ENCODE data around the gene MDH2.

MDH2 gene

GRCh38 chr7:76071316-76072242 lies 23.7 kb downstream of the MDH2 start:
- DNase-seq = no peak
- Histone ChIP-seq H3K4me1 (peaks cover 0 to 6% (median 5%) of the 10 kb centered on the region in 4 donors), H3K36me3 (peaks cover 7 to 14% (median 12%) of the 10 kb centered on the region in 3 donors), H3K4me3 (no peak overlapping the region), H3K9me3 (peaks cover 0 to 10% (median 10%) of the 10 kb centered on the region in 3 donors), H3K27me3 (no peaks in the 10 kb centered on the region), H3K27ac (no peak overlapping the region)
- no peak for TF ChIP-seq CTCF (IDR thresholded peaks at IDR 0.05)
- intact Hi-C loops (cut with DNase I; ENCODE audit: low total_unique reads) = no loop called here

- no peak overlapping the region for H3K27ac ChIP-seq
- intact Hi-C loops (cut with DNase I; ENCODE audit: low total_unique reads) = no loop called here
- peaks cover 0 to 6% (median 5%) of the 10 kb centered on the region in 4 donors for H3K4me1 ChIP-seq
- H3K27me3 ChIP-seq = no peaks in the 10 kb centered on the region
- no peak for TF ChIP-seq CTCF (IDR thresholded peaks at IDR 0.05)
- no peak overlapping the region for H3K4me3 ChIP-seq
- no peak for DNase-seq
- peaks cover 0 to 10% (median 10%) of the 10 kb centered on the region in 3 donors for H3K9me3 ChIP-seq
- H3K36me3 ChIP-seq = peaks cover 0 to 5% (median 3%) of the 10 kb centered on the region in 3 donors
These were observed 24.6 kb downstream of the MDH2 start for GRCh38 chr7:76072243-76073148.

GRCh38 chr7:76073335-76073990 lies 25.6 kb downstream of the MDH2 start:
- H3K36me3 ChIP-seq = no peaks in the 10 kb centered on the region
- no peak for DNase-seq
- no peaks in the 10 kb centered on the region for H3K27me3 ChIP-seq
- no peak for TF ChIP-seq CTCF (IDR thresholded peaks at IDR 0.05)
- peaks cover 0 to 10% (median 10%) of the 10 kb centered on the region in 3 donors for H3K9me3 ChIP-seq
- no peak overlapping the region for H3K27ac ChIP-seq
- no peak overlapping the region for H3K4me3 ChIP-seq
- H3K4me1 ChIP-seq = peaks cover 0 to 6% (median 5%) of the 10 kb centered on the region in 4 donors
- intact Hi-C loops (cut with DNase I; ENCODE audit: low total_unique reads) = no loop called here

GRCh38 chr7:76074306-76074971 lies 26.5 kb downstream of the MDH2 start:
- intact Hi-C loops (cut with DNase I; ENCODE audit: low total_unique reads) = no loop called here
- no peaks in the 10 kb centered on the region for H3K36me3 ChIP-seq
- H3K9me3 ChIP-seq = peaks cover 0 to 10% (median 10%) of the 10 kb centered on the region in 3 donors
- no peak overlapping the region for H3K27ac ChIP-seq
- no peaks in the 10 kb centered on the region for H3K27me3 ChIP-seq
- no peak for TF ChIP-seq CTCF (IDR thresholded peaks at IDR 0.05)
- no peak overlapping the region for H3K4me3 ChIP-seq
- peaks cover 0 to 3% (median 2%) of the 10 kb centered on the region in 4 donors for H3K4me1 ChIP-seq
- no peak for DNase-seq

GRCh38 chr7:76074972-76075370 lies 27.1 kb downstream of the MDH2 start:
- peaks cover 0 to 10% (median 10%) of the 10 kb centered on the region in 3 donors for H3K9me3 ChIP-seq
- no peaks in the 10 kb centered on the region for H3K27me3 ChIP-seq
- H3K4me3 ChIP-seq = no peak overlapping the region
- DNase-seq = no peak
- no peak overlapping the region for H3K27ac ChIP-seq
- intact Hi-C loops (cut with DNase I; ENCODE audit: low total_unique reads) = no loop called here
- no peak for TF ChIP-seq CTCF (IDR thresholded peaks at IDR 0.05)
- H3K36me3 ChIP-seq = no peaks in the 10 kb centered on the region
- no peaks in the 10 kb centered on the region for H3K4me1 ChIP-seq
